Psoas muscle (tissue), 8 donors: ENCODE data around the gene RIOK2. TPM values are rescaled to one million over a fixed set of nuclear protein-coding genes. Genes with fewer than 3 reads are reported as not detected.

ENCODE experiments used
- ATAC-seq, 4 donors: fragments of 200-7000 bp; cut with Tn5 transposase; one replicate each; pipeline ENCODE4 v1.9.1; 2020; ENCODE audit warnings: moderate library complexity in 3 of 4, mild to moderate bottlenecking in 2 of 4
- DNase-seq, 2 donors: peaks; one replicate each; pipeline ENCODE4 v3.0.0-alpha.2; 2020
- H3K27ac ChIP-seq: fragments of 200-600 bp; one replicate; pipeline ENCODE4 v1.8.0; 2022
- H3K27me3 ChIP-seq, 3 donors: fragments of 200-600 bp in 1 of 3; one replicate each; pipeline versions ENCODE4 v1.6.1 to v1.8.0; 2013 to 2022; ENCODE audit warnings: low read length in 2 of 3, mild to moderate bottlenecking in 2 of 3, moderate library complexity in 1 of 3; ENCODE audit not compliant: insufficient read depth in 3 of 3
- H3K36me3 ChIP-seq, 2 donors: fragments of 200-600 bp in 1 of 2; one replicate each; pipeline versions ENCODE4 v1.6.1 to v1.8.0; 2013 to 2022; ENCODE audit warnings: low read depth in 1 of 2, mild to moderate bottlenecking in 1 of 2, moderate library complexity in 1 of 2; ENCODE audit not compliant: insufficient read depth in 1 of 2
- H3K4me1 ChIP-seq: fragments of 200-600 bp; one replicate; pipeline ENCODE4 v1.8.0; 2022
- H3K4me3 ChIP-seq: fragments of 200-600 bp; one replicate; pipeline ENCODE4 v1.8.0; 2022; ENCODE audit warnings: mild to moderate bottlenecking
- H3K9me3 ChIP-seq: fragments of 200-600 bp; one replicate; pipeline ENCODE4 v1.8.0; 2022
- WGBS, 3 donors: extraction: QIAGEN DNeasy Blood & Tissue Kit; methylation state at CpG; one replicate each; pipeline versions ENCODE4 v1.1.6 to v1.1.7; 2013; 5-methylcytosine and 5-hydroxymethylcytosine counted together
- intact Hi-C, 2 donors: fragments of 100-400 bp; cut with DNase I; formaldehyde crosslinking; loops; one replicate each; pipeline versions ENCODE4 v1.11.0 to v1.14.2; 2022
- polyA plus RNA-seq, 3 donors: library from polyadenylated mRNA; stranded (reverse); fragments of 200-250 nt; gene quantifications; one replicate each; pipeline ENCODE4 v1.2.3, GENCODE V29; 2013
- total RNA-seq, 4 donors: library from RNA; stranded (reverse); fragmentation: NEBNext Ultra II Directional in 2 of 4; extraction: Animal tissue kit (Norgen Biotek cat#: 25700) in 2 of 4; gene quantifications; one replicate each; pipeline versions ENCODE4 v1.2.1 to v1.2.4, GENCODE V29; 2021 to 2023
- TF ChIP-seq, protein P1 (sequence below): fragments of 200-600 bp; IDR thresholded peaks from one replicate; pipeline ENCODE4 v1.8.0; 2022; ENCODE audit warnings: antibody characterized with exemption
- donor health status: healthy with polysubstance abuse.
- donor health status: DM: no; HTN: no; CAD: no; lungs with moderate emphysema.
- donor health status: Bipolar disorder and iron deficiency.
- donor health status: healthy.
- donor health status: DM: yes; HTN: yes; CAD: no.
- donor health status: DM: no; HTN: no; CAD: no.
- donor health status: DM: no; HTN: no; CAD: no.
- donor health status: DM: yes; HTN: yes; CAD: no.

The RIOK2 gene
- total and polyA plus RNA-seq, 7 donors, result 10.5 to 30.4 (median 19.8) TPM

DNA sequence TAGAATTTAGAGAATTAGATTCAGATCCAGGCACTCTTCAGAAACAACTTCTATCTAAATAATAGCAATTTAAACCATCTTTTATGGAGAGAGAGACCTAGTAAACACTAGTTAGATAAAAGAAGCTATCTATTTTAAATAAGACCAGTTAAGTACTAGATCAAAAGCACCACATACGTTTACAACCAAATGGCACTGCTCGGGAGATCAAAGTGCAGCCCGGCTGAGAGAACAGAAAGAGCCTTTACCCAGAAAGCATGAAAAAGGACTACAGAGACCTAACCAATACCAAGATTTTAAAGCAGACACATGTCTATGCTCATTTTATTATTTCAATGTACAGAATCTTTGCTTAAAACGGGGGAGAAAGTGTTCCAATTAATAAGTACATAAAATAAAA lies 71.4 kb downstream of the RIOK2 start:
- DNase-seq, result no peak
- WGBS, 3 donors, result 66 to 74% (median 69%) methylated on average over 4 of the region's 4 CpGs
- Histone ChIP-seq H3K9me3 (no peaks in the 10 kb centered on the region), H3K4me1 (no peaks in the 10 kb centered on the region), H3K27me3 (no peaks in the 10 kb centered on the region), H3K27ac (no peak overlapping the region), H3K4me3 (no peak overlapping the region), H3K36me3 (no peaks in the 10 kb centered on the region)
- TF ChIP-seq, protein P1, sequence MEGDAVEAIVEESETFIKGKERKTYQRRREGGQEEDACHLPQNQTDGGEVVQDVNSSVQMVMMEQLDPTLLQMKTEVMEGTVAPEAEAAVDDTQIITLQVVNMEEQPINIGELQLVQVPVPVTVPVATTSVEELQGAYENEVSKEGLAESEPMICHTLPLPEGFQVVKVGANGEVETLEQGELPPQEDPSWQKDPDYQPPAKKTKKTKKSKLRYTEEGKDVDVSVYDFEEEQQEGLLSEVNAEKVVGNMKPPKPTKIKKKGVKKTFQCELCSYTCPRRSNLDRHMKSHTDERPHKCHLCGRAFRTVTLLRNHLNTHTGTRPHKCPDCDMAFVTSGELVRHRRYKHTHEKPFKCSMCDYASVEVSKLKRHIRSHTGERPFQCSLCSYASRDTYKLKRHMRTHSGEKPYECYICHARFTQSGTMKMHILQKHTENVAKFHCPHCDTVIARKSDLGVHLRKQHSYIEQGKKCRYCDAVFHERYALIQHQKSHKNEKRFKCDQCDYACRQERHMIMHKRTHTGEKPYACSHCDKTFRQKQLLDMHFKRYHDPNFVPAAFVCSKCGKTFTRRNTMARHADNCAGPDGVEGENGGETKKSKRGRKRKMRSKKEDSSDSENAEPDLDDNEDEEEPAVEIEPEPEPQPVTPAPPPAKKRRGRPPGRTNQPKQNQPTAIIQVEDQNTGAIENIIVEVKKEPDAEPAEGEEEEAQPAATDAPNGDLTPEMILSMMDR, result no peak
- ATAC-seq, result no peak
- intact Hi-C loops, result no loop called here

DNA sequence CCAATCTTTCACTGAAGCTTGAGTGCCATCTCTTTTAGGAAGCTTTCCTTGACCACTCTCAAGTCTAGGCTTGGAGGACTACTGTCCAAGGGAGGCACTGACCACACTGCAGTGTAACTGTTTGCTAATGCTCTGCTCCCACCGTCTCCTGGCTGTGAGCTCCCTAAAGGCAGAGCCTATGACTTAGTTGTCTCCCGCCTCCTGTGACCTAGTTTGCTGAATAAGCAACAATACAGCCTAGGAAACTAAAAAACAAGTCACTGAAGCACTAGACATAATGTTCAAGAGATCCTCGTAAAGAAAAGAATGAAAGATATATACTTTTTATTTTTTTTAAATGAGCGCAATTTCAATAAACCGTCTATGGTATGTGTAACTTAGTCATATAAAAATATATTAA lies 72.0 kb downstream of the RIOK2 start:
- TF ChIP-seq, protein P1, result no peak
- no peak overlapping the region for H3K4me3 ChIP-seq
- WGBS, 3 donors, result 89 to 93% (median 91%) methylated on average over 5 of the region's 5 CpGs
- H3K27me3 ChIP-seq, result no peaks in the 10 kb centered on the region
- intact Hi-C loops, result no loop called here
- no peak overlapping the region for H3K27ac ChIP-seq
- ATAC-seq, result no peak
- DNase-seq, result no peak
- H3K9me3 ChIP-seq, result no peaks in the 10 kb centered on the region
- no peaks in the 10 kb centered on the region for H3K36me3 ChIP-seq
- H3K4me1 ChIP-seq, result no peaks in the 10 kb centered on the region

Other genes with a start within 250 kb of the RIOK2 start
- 10 to 100 TPM; 30.4 to 62.8 (median 45.4) TPM for gene LNPEP, start 247.2 kb downstream of the RIOK2 start, total RNA-seq
- 10 to 100 TPM in 1 of 3 donors, 1 to 10 TPM in 2; 4.1 to 12.4 (median 4.3) TPM for gene LNPEP, start 247.2 kb downstream of the RIOK2 start, polyA plus RNA-seq
- gene LIX1, start 40.6 kb downstream of the RIOK2 start, total RNA-seq, result not detected
- gene LIX1, start 40.6 kb downstream of the RIOK2 start, polyA plus RNA-seq, result under 1 TPM in 2 of 3 donors, not detected in 1; under 0.01 to 0.03 TPM